Activated naive CD8-positive, alpha-beta T cell treated with anti-CD3 and anti-CD28 coated beads, Interleukin-2, amount 10 ng/mL, durations not matched to agents 7 days and 5 days (primary cell): ENCODE measurements around the gene ENO4. TPM values are rescaled to one million over a fixed set of nuclear protein-coding genes. Genes with fewer than 3 reads are reported as not detected.

Source experiments
- ATAC-seq: fragments of 150-1000 bp; cut with Tn5 transposase; one replicate; pipeline ENCODE4 v1.10.0; 2021; ENCODE audit warnings: low read depth, moderate library complexity
- POLR2A ChIA-PET: fragments of 350-600 bp; sonication (Branson Sonifier 250); formaldehyde crosslinking; loops from one replicate; lab custom pipeline; 2021; ENCODE audit warnings: antibody characterized with exemption; lab: Charles Lee
- DNase-seq: peaks from one replicate; pipeline ENCODE4 v3.0.0; 2021
- H3K27ac Mint-ChIP-seq: one replicate; pipeline ENCODE4 v1.8.0; 2022; ENCODE audit warnings: mild to moderate bottlenecking, mixed read lengths
- H3K27me3 Mint-ChIP-seq: one replicate; pipeline ENCODE4 v1.8.0; 2022; ENCODE audit warnings: mild to moderate bottlenecking, moderate library complexity, mixed read lengths
- H3K36me3 Mint-ChIP-seq: one replicate; pipeline ENCODE4 v1.8.0; 2021; ENCODE audit warnings: mild to moderate bottlenecking, mixed read lengths
- H3K4me1 Mint-ChIP-seq: one replicate; pipeline ENCODE4 v1.8.0; 2021; ENCODE audit warnings: mixed read lengths
- H3K4me3 Mint-ChIP-seq: one replicate; pipeline ENCODE4 v1.8.0; 2022; ENCODE audit warnings: mild to moderate bottlenecking, moderate library complexity, mixed read lengths
- H3K9me3 Mint-ChIP-seq: one replicate; pipeline ENCODE4 v1.8.0; 2021; ENCODE audit warnings: mixed read lengths
- total RNA-seq, 2 experiments: library from RNA; stranded (reverse); gene quantifications; one replicate each; pipeline ENCODE4 v1.2.3, GENCODE V29; 2021

ENO4 gene
- total RNA-seq, 2 experiments from 2014 or later = not detected

DNA sequence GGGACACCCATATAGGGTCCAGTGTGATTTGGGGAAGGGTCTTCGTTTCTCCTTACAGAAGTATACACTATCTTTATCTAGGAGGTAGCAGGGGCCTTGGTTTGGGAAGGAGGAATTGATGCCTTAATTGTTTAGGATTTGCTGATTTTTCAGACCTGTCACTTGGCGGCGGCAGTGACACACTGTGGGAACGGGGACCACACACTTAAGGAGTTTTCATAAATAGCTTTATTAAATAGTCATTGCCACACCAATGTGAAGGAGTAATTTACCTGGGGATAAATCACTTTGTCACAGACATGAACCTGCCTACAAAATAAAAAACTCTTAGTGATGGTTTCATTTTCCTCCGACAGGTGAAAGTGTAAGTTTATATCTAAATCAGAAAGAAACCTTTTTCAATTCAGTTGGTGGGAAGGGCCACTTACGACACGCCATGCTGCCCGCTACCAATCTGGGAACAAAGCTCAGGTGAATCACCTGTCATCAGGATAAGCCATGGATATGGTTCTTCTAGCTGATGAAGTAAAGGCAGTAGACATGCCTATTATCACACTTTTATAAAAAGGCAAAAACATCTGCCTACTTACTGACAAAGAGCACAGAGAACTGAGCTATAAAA, 12.3 kb upstream of the ENO4 start:
- DNase-seq = no peak
- Mint-ChIP-seq H3K4me3 (no peak overlapping the region), H3K36me3 (no peaks in the 10 kb centered on the region), H3K27ac (no peak overlapping the region), H3K4me1 (no peaks in the 10 kb centered on the region), H3K9me3 (no peaks in the 10 kb centered on the region), H3K27me3 (peaks cover 2% of the 10 kb centered on the region)
- POLR2A ChIA-PET = no interaction called here
- no peak for ATAC-seq

DNA sequence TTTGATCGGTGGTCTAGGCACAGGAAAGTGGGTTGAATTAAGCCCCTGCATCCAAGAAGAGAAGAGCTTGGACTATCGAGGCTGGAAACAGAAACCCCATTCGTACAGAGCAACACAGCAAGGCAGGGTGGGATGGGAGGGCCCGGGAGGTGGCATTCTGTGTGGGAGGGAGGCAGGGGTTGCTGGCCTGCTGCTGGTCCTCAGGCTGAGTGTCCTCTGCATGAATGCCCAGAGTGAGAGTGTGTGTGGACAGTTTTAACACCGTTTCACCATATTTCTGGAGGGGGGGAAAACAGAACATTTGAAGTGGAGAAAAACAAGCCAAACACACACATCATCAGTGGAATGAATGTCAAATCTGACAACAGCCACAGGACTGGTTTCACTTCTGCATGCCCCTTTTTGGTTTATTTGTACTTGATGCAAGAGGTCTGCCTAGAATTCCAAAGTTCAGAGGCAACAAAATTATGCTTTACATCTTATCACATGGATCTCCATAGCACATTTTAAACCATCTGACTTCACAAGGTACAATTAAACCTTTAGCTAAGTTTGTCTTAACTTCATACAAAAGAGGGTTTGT, 11.1 kb upstream of the ENO4 start:
- no peak for ATAC-seq
- Mint-ChIP-seq H3K27me3 (peaks cover 5% of the 10 kb centered on the region), H3K4me1 (no peaks in the 10 kb centered on the region), H3K36me3 (no peaks in the 10 kb centered on the region), H3K4me3 (no peak overlapping the region), H3K9me3 (no peaks in the 10 kb centered on the region), H3K27ac (no peak overlapping the region)
- DNase-seq = no peak
- POLR2A ChIA-PET = no interaction called here

DNA sequence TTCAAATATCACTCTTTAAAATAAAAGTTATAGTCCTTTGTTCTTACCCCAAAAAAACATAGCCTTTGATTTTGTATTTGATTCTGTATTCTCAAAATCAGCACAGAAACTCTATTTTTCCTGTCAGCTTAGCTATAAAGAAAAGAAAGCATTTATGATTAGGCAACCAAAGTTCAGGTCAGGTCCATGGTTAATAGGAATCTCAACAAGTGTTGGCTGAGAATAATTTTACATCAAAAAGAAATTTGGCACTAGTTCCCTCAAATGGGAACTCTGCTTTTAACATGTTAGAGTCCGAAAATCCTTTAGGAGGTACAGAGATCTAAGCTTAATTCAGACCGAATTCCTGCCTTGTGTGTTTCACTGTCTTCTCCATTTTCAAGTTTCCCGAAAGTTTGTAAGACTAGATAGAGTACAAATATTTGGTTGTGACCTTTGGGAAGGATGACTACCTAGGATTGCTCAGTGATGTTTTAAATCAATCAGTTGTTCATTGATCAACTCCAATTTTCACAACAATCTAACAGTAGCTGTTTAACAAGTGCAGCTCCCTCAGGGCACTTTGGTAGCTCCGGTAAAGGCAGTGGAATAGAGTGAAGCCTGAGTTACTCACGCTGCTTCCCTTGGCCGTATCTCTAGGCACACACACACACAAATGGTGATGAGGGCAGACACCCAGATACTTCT, 8.8 kb upstream of the ENO4 start:
- DNase-seq (no peak), ATAC-seq (no peak)
- no peak overlapping the region for H3K27ac Mint-ChIP-seq
- POLR2A ChIA-PET = no interaction called here
- H3K4me1 Mint-ChIP-seq = no peaks in the 10 kb centered on the region
- no peaks in the 10 kb centered on the region for H3K9me3 Mint-ChIP-seq
- H3K36me3 Mint-ChIP-seq = no peaks in the 10 kb centered on the region
- no peak overlapping the region for H3K4me3 Mint-ChIP-seq
- peaks cover 7% of the 10 kb centered on the region for H3K27me3 Mint-ChIP-seq

DNA sequence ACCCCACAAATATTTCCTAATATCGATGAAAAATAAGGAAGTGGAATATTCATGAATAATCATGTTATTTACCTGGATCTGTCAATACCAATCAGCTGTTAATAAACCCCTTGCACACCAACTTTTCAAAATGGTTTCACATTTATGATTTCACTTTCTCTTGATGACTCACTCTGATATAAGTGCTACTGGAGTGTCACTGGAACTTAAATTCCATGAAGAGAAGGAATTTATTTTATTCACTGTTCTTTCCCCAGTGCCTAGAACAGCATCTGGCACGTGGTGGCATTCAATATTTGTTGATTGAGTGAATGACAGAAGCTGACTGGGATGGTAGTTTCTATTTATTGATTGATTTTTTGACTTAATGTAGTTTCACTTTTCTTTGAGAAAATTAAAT, 3.5 kb upstream of the ENO4 start:
- H3K27ac Mint-ChIP-seq = no peak overlapping the region
- no peak for ATAC-seq
- POLR2A ChIA-PET = no interaction called here
- no peaks in the 10 kb centered on the region for H3K36me3 Mint-ChIP-seq
- H3K4me1 Mint-ChIP-seq = peaks cover 8% of the 10 kb centered on the region
- no peaks in the 10 kb centered on the region for H3K9me3 Mint-ChIP-seq
- DNase-seq = no peak
- H3K4me3 Mint-ChIP-seq = no peak overlapping the region
- H3K27me3 Mint-ChIP-seq = peaks cover 41% of the 10 kb centered on the region

DNA sequence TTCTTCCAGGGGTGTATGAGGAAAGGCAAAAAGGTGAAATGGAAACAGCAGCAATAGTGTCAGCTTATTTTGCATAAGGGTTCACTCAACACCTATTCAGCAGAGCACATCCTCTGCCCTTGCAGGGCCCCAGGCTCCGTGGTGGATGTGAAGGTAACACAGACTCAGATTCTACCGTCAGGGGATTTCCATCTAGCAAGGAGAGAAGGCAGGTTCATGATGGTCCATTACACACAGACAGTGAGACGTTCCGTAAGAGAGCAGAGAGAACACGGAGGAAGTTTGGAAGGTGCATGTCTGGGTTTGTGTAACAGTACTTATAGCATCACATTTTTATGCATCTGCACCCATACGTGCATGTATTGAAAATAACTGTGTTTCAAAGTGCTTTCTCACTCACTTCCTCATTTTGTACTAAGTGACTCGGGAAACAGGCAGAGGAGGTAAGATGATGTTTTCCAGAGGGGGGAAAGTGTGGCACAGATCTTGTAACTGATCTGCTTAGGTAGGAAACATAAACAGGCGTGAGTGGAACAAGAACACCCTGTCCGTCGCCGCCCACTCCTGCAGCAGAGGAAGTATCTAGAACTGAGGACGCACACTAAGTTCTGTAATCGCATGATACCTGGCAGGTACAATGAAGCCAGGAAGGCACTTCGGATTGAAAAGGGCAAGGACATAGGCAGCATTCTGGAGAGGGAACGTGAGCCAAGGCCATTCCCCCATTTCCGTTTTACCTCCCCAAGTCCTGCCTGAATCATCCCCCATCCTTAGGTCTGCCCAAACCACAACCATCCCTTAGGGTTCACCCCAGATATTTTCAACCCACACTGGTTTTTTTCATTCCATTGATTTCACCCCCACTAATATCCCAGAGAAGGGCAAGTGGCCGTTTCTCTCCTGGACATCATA, 1.0 kb upstream of the ENO4 start:
- POLR2A ChIA-PET = no interaction called here
- peaks cover 8% of the 10 kb centered on the region for H3K4me1 Mint-ChIP-seq
- ATAC-seq (no peak), DNase-seq (no peak)
- H3K9me3 Mint-ChIP-seq = no peaks in the 10 kb centered on the region
- H3K27ac Mint-ChIP-seq = no peak overlapping the region
- no peaks in the 10 kb centered on the region for H3K36me3 Mint-ChIP-seq
- H3K27me3 Mint-ChIP-seq = peaks cover 47% of the 10 kb centered on the region
- H3K4me3 Mint-ChIP-seq = peak overlapping the region; percentile 58

DNA sequence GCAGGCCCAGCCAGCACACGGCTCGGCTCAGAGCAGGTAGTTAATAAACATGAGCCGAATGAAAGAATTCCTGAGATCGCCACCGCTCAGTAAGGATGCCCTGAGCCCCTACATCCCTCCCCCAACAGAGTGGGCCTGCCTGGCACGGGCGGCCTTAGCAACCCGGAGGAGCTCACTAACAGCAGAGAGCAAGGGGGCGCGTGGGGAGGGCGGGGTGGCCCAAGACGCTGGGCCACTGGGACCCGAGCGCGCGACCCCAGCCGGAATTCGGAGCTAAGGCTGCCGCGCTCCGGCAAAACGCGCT, 403 bp upstream of the ENO4 start:
- H3K9me3 Mint-ChIP-seq = no peaks in the 10 kb centered on the region
- no peaks in the 10 kb centered on the region for H3K36me3 Mint-ChIP-seq
- H3K4me1 Mint-ChIP-seq = peaks cover 8% of the 10 kb centered on the region
- H3K4me3 Mint-ChIP-seq = peak overlapping the region; percentile 58
- no peak overlapping the region for H3K27ac Mint-ChIP-seq
- peaks cover 47% of the 10 kb centered on the region for H3K27me3 Mint-ChIP-seq
- DNase-seq = no peak
- POLR2A ChIA-PET = no interaction called here
- ATAC-seq = no peak

DNA sequence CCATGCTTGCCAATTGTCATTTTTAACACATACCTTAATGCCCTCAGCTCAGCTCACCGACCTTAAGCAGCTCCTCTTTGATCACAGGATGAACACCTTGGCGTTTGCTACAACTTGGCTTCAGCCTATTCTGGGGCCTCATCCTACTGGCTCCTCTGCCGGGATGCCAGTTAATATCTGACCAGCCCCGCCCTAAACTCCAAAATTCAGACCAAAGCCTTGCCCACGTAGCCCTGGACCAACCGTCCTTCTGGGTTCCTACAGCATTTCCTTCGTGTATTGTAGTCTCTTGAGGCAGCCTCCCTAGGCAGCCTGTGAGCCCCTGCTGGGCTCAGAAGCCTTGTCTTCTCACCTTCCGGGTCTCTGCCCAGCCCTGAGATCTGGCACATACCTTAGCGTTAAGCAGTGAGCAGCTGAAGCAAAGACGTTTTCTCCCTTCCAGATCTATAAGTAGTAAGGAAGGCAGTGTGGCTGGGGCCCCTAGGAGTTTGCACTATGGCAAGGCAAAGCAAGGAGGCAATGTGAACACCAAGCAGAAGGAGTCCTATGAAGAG, 836 bp downstream of the ENO4 start:
- ATAC-seq = no peak
- H3K27ac Mint-ChIP-seq = no peak overlapping the region
- peaks cover 8% of the 10 kb centered on the region for H3K4me1 Mint-ChIP-seq
- H3K36me3 Mint-ChIP-seq = no peaks in the 10 kb centered on the region
- POLR2A ChIA-PET = no interaction called here
- H3K4me3 Mint-ChIP-seq = peak overlapping the region; percentile 13
- no peaks in the 10 kb centered on the region for H3K9me3 Mint-ChIP-seq
- DNase-seq = no peak
- peaks cover 47% of the 10 kb centered on the region for H3K27me3 Mint-ChIP-seq

DNA sequence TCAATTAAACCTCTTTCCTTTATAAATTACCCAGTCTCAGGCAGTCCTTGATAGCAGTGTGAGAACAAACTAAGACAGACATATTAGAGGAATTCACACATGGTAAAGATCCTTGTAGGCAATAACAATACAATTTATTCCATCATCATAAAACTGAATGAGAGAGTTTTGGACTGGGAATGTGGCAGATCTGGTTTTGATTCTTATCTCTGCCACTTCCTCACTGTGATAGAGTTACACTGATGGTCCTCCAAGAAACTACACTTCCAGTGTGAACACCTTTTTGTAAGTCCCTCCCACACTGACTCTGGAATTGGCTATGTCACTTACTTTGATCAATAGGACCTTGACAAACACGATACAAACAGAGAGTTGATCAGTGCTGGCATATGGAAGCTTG, 2.9 kb downstream of the ENO4 start:
- ATAC-seq = no peak
- no peak for DNase-seq
- Mint-ChIP-seq H3K4me1 (peaks cover 8% of the 10 kb centered on the region), H3K9me3 (peaks cover 1% of the 10 kb centered on the region), H3K4me3 (no peak overlapping the region), H3K27me3 (peaks cover 43% of the 10 kb centered on the region), H3K27ac (no peak overlapping the region), H3K36me3 (no peaks in the 10 kb centered on the region)
- POLR2A ChIA-PET = no interaction called here

DNA sequence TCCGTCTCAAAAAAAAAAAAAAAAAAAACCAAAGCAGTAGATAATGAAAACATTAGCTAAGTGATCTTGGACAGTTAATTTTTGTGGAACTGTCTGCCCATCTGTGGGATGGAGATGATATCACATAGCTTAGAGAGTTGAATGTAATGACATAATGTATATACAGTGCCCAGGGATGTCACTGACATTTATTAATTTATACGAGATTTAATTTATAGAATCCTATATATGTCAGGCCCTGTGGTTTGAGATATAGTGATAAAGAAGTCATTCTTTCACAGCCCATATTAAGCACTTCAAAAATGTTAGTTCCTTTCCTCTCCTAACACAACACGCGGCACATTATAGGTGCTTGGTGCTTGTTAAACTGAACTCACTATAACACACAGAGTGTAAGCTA, 4.0 kb downstream of the ENO4 start:
- POLR2A ChIA-PET = no interaction called here
- Mint-ChIP-seq H3K4me3 (no peak overlapping the region), H3K9me3 (peaks cover 2% of the 10 kb centered on the region), H3K27ac (no peak overlapping the region), H3K36me3 (no peaks in the 10 kb centered on the region), H3K27me3 (peaks cover 33% of the 10 kb centered on the region), H3K4me1 (peaks cover 3% of the 10 kb centered on the region)
- DNase-seq (no peak), ATAC-seq (no peak)

DNA sequence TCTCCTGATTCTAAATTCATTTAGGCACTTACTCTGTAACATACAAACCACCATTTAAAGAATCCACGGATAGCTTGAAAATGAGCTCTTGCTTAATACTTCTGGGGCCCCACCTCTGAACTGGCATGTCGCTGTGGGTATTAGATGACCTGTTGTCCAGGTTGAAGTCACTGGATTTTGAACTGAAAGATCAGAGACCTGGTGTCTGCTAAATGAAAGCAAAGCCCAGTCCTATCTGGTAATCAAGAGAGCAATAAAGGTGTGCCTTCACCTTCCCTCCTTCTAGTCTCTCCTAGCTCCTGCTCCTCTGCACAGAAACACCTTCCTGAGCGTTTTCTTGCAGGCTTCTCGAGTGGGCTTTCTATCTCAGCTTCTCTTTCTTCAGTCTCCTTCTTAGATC, 4.4 kb downstream of the ENO4 start:
- Mint-ChIP-seq H3K4me3 (no peak overlapping the region), H3K27me3 (peaks cover 29% of the 10 kb centered on the region), H3K27ac (no peak overlapping the region), H3K4me1 (peaks cover 2% of the 10 kb centered on the region), H3K36me3 (no peaks in the 10 kb centered on the region), H3K9me3 (peaks cover 2% of the 10 kb centered on the region)
- POLR2A ChIA-PET = no interaction called here
- DNase-seq = no peak
- no peak for ATAC-seq

DNA sequence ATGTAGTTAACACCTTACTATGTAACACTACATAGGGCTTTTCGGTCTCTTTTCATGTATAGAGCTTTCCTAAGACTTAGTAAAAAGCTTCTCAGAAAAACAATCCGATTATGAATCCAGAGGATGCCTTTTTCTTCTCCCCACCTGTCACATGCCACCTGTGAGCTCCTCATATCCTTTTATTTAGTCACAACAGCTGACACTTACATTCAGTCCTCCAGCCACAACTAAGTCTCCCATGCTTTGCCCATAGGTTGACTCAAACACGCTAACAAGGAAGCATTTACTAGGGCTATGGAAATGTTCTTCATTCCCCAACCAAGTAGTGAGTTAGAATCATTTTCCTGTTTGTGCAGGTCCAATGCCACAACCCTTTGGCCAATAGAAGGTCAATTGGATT, 7.9 kb downstream of the ENO4 start:
- no peak for ATAC-seq
- Mint-ChIP-seq H3K4me1 (no peaks in the 10 kb centered on the region), H3K27ac (no peak overlapping the region), H3K27me3 (no peaks in the 10 kb centered on the region), H3K4me3 (no peak overlapping the region), H3K36me3 (no peaks in the 10 kb centered on the region), H3K9me3 (peaks cover 2% of the 10 kb centered on the region)
- POLR2A ChIA-PET = no interaction called here
- DNase-seq = no peak

DNA sequence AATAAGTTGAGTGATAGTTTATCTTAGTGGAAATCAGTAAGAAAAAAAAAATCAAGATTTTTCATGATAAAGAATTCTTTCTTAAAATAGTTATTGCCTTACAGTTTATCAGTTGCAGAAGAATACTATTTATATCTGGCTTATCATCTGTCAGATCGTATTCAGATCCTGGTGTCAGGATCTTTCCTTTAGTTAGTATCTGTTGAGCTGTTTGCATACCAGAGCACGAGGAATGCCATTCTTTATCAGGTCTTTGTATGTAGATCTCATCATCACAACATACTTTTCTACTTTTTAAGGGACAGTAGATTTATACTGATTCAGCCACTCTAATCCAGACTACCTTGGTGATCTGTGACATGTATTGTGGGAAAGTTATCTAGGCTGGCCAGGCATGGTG, 12.5 kb downstream of the ENO4 start:
- H3K27ac Mint-ChIP-seq = no peak overlapping the region
- no peaks in the 10 kb centered on the region for H3K36me3 Mint-ChIP-seq
- no peak for ATAC-seq
- H3K27me3 Mint-ChIP-seq = no peaks in the 10 kb centered on the region
- H3K4me1 Mint-ChIP-seq = no peaks in the 10 kb centered on the region
- H3K9me3 Mint-ChIP-seq = peaks cover 2% of the 10 kb centered on the region
- POLR2A ChIA-PET = no interaction called here
- no peak overlapping the region for H3K4me3 Mint-ChIP-seq
- no peak for DNase-seq

DNA sequence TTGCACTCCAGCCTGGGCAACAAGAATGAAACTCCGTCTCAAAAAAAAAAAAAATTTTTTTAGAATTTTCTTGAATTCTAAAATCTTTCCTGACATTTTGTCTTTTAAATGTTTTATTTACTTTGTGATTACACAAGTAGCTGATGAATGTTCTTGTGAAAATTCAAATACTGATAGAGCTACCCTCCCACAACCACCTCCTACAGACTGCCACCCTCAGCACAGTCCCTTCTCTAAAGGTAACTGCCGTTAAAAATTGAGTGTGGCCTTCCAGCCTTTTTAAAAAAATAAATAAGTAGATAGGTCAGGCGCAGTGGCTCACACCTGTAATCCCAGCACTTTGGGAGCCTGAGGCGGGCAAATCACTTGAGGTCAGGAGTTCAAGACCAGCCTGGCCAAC, 15.1 kb downstream of the ENO4 start:
- Mint-ChIP-seq H3K36me3 (no peaks in the 10 kb centered on the region), H3K27me3 (peaks cover 2% of the 10 kb centered on the region), H3K4me1 (no peaks in the 10 kb centered on the region), H3K4me3 (no peak overlapping the region), H3K9me3 (no peaks in the 10 kb centered on the region), H3K27ac (no peak overlapping the region)
- no peak for DNase-seq
- ATAC-seq = no peak
- POLR2A ChIA-PET = no interaction called here
